GM18507 (cell line): ENCODE data around the gene STK32A.

Experiments used
- DNase-seq: peaks from one replicate; pipeline ENCODE4 v3.0.0; 2011; ENCODE audit warnings: low read depth; ENCODE audit not compliant: insufficient read length; ENCODE audit errors: extremely low spot score
- FAIRE-seq: peaks from 2 replicates; lab custom pipeline; 2011; peaks lifted over from hg19 to GRCh38; lab: Jason Lieb, UNC

The STK32A gene

DNA sequence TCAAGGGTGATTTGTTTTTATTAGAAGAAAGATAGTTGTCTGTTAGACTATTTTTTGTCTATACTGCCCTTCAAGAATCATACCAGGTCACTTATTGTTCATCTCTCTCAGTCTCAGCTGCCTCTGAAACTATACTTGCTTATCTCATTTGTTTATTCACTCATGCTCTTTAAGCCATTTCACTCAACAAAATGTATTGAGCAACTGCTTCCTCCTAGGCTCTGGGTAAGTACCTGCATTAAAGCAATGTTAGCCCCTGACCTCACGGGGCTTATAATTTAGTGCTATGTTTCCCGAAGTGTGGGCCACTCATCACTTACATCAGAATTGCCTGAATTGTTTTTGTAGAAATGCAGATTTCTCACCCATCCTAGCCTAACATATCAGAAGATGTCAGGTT is 174.2 kb downstream of the STK32A start:
- DNase-seq (no peak), FAIRE-seq (no peak)

DNA sequence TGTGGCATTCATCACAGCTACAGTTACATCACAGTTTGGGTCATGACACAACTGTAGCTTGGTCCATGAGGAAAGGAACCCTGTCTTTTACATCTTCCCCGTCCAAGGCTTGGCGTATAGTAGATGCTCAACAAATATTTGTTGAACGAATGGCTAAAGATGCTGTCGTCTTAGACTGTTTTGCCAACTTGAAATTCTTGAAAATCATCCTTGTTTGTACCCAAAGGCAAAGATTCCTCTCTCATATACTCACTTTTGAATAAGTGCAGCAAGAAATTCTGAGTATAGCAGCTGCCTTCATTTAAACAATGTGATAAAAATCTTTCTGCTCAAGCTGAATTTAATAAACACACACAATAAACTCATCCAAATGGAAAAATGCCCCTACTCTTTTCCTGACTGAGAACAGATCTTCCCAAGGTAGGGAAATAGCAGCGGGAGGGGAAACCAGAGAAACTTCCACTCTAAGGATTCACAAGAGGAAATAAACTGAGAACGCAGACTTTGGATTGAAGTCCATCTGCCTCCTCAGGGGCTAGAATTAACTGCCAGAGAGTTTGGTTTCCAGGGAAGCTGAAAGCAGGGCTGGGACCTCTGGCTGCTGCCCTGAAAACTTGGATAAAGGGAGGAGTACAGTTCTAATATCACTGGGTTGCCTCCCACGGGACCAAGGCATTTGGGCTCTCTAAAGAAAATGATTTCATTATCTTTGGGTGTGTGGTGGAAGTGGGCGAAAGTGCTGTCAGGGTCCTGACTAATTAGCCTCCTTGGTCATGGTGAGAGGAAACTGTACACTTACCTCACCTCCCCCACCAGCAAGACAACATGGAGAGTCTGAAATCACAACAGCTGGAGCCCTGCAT is 175.9 kb downstream of the STK32A start:
- FAIRE-seq (no peak), DNase-seq (no peak)

DNA sequence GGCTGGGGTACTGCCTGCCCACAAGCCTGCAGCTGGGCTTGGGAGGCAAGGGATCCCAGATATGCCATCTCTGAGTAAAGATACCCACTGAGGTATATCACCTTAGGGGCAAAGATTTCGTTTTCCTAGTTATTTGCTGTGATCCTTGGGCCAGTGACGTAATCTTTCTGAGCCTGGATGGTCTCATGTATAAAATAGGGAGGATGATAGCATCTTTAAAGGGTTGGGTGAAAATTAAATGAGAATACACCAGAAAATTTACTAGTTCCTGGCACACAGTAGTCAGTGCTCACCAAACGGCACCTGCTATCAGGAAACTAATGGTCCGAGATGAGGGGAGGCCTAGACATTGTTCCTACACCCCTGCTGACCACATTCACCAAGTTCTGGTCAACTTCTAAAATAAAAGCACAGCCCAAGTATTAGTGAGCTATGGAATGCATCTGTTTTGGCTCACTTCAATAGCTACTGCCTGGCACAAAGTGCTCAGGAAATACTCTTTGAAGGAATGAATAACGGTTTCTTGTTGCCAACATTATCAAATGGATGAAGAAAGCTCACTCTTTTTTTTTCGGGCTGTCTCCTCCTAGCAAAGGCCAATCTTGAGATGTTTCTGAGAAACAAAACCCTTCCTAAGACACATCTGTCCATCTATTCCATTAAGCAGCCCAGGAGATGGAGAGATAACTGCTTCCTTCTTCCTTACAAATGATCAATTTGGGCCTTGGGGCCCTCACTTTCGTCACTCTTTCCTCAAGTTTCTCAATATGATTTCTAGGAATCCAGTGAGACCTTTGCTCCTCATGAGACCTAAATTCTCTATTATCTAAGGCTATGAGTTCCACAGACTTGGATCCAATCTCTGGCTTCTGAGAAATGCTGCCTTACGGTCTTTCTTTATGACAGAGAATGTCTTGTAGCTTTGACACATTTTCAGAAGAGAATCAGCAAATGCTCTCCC is 176.8 kb downstream of the STK32A start:
- DNase-seq: no peak
- no peak for FAIRE-seq

DNA sequence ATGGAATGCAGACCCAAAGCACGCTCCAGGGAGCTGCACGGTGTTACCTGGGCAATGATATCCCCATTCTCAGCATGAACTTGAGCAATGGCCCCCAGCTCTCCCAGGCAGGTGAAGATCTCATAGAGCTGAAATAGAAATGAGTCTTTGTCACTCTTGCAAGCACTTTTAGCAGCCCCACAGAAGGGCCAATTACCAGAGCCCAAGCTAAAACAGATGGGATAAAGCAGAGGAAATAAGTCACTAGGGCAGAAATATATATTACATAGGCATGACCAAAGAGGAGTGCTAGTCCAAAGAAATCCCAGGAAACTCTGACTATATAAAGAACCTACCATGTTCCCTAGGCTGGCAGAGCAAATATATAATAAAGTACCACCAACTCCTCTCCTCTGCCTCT is 177.7 kb downstream of the STK32A start:
- no peak for DNase-seq
- FAIRE-seq: no peak

DNA sequence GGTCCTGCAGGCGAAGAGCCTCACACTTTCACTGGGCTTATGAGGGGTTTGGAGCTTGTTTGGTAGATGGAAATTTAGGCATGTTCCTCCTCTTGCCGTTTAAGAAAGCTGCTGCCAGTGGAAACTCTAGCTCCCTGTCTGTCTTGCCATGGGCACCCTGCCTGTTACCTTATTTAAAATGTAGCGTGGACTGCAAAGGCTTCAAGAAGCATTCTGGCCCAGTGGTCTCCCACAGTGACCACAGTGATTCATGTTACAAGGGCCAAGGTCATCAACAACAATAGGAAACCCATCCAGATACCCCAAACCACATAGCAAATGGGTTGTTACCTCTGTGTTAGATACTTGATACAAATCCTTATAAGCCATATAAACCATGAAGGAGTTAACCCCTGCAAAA is 178.4 kb downstream of the STK32A start:
- DNase-seq: no peak
- no peak for FAIRE-seq

DNA sequence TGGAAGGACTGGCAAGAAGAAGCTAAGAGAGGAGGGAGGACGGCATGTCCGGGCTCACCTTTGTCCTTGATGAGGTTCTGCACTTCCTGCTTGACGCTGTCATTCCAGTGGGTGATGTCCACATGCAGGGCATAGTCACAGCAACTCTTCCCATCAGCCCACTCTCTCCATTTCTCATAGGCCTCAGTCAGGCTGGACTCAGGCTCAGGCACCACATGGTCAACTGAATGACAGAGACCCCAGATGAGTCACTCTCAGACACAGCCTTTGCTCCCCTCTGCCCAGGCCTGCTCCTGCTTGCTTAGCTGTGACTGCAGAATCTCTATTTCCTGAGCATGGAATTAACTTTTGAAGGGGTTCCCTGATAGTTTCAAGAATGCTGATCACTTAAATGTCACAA is 180.8 kb downstream of the STK32A start:
- DNase-seq: no peak
- no peak for FAIRE-seq

DNA sequence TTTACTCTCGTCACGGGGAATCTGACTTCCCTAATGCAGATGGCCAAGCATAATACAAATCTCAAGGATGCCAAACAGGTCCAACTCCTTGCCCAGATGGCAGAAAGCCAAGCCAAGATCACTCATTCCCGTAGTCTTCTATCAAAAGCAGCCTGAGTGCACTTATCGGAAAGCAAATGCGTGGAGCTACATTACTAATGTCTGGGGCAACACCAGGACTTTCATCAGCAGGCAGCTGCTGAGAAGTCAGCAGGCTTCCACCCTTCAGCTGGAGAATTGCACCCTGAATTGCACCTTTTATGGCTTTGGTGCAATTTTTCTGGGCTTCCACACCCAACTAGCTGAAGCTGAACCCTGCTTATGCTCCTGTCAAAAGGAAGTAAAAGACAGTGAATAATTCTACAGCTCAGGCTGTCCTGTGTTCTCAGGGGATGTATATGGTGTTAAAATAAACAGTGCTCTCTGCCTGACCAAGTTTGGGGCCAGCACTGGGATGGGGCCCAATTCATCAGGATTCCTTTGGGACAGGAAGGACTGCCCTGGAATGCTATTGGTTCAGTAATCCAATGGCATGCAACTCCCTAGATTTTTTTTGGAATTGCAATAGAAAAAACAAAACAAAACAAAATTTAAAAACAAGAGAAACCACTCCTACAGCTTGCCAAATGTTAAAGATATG is 182.4 kb downstream of the STK32A start:
- no peak for FAIRE-seq

DNA sequence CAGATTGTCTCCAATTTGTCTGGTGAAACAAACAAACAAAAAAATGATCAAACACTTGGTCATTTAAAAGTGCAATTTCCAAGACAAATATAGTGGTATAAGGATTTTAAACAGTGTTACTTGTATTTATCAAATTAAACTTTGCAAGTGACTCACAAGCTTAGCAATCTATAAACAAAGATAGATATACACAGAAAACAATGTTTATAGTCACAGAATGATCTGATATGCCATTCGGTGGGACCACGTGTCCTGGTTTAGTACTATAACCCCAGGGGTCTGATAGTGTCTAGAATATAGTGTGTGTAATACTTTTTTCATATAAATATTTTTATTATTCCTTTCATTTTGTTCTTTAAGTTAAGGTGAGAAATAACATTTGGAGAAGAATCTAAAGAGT is 183.8 kb downstream of the STK32A start:
- FAIRE-seq (no peak), DNase-seq (no peak)

More for the DNA sequence above, 182.4 kb downstream of the STK32A start:
- no peak for DNase-seq

DNA sequence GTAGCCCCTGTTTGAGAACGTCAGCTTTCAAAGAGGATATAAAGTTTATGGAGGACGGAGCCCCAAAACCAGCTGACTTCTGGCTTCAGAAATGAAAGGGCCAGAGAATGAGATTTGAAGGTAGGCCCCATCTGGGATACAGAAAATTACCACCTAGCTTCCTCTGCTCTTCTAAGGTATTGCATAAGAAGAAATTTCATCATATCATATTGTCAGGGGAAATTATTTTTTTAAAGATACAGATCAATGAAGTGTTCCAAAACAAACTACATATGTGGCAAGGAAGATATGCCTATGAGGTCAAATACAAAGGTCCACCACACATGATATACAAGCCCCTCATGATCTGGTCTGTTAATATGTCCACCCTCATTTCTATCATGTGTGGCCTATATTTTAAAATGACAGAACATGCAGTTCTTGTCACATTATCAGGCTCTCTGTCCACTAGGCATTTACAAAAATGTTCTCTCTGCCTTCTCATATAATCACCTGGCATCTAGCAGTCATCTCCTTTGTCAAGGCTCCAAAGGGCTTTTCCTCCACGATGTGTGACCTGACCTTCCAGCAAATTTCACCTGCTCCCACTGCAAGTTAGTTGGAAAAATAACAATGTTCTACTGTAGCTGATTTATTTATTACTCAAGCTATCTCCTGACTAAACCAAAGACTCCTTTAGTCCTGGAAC is 192.0 kb downstream of the STK32A start:
- FAIRE-seq: no peak
- no peak for DNase-seq

DNA sequence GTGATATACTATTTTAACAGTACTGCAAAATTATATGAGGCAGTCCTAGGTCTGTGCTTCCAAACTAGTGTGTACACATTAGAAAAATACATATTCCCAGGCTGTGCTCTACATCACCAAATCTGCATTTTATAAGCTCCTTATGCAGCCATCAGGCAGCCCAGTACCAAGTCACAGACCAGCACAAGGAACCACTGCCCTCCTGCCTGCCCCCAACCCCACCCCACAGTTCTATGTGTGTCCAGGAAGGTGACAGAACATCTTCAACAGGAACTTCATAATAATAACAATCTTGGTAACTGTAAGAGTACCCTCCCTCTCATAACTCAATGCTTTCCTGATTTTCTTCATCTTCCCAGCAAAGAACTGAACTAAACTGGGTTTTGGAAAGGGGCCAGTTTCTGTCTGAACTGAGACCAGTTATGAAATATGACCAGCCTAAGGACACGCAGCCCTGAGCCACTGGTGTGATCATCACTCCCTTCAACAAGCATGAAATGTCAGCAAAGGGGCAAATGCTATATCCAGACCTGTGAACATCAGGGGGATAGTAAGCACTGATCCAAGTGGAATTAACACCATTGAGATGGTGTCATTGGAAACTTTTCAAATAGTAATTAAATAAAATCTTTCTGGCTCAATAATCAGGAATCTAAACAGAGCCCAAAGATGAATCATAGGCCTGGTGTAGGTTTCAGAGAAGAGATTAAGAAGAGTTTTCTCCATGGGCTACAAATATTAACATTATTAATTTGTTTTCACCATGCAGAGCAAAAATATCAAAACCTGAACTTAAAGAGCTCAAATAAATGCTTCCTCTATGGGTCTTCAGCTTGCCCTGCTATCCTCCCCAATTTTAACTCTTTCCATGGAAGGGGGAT is 192.9 kb downstream of the STK32A start:
- no peak for DNase-seq
- no peak for FAIRE-seq

DNA sequence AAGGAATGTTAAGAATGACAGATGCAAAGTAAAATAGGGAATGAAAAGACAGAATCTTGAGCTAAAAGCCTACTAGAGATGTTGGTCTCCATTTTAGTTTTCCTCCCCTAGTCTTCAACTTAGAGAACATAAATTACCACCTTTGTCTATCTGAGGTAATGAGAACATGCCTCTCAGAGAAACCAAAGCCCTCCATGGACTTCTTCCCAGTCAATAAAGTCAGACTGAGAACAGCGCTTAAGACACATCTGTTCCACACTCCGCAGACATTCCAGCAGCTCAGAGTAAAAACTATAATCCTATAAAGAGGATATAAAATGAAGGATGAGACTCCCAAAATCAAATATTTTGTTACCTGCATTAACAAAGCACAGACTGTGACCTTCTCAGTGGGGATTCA is 195.8 kb downstream of the STK32A start:
- FAIRE-seq: no peak
- DNase-seq: no peak

DNA sequence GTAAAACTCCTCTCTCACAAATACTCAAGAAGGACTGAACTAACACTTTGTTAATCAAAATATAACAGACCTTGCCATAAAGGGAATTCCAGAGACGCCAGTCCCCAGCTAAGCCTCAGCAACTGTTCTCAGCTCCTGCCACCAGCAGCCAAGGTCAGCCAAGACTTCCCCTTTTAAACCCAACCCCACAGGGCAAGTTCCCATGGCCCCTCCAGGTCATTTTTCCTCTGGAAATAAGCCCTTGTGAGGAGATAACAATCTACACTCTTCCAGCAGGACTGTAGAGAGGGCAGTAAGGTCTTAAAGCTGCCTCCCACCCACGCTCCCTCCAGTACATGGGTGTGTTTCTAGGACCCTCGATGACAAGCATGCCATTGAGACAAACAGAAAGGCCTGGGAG is 196.8 kb downstream of the STK32A start:
- no peak for DNase-seq
- no peak for FAIRE-seq

DNA sequence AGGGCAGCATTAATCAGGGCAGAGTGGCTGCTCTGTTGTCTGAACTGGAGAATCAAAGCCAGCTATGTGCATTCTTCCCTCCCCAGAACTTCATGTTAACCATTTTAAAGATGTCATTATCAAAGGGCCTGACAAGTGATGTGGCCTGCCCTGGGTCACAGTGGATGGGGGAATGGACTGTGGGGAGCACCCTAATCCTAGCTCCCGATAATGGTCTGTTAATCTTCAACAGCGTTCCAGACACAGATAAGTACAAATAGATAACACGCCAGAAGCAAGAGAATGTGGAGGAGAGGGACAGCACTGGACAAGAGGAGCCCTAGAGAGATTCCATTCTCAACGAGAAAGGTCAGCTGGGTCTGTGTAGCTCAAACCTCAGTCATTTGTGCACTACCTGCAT is 197.5 kb downstream of the STK32A start:
- FAIRE-seq (no peak), DNase-seq (no peak)

DNA sequence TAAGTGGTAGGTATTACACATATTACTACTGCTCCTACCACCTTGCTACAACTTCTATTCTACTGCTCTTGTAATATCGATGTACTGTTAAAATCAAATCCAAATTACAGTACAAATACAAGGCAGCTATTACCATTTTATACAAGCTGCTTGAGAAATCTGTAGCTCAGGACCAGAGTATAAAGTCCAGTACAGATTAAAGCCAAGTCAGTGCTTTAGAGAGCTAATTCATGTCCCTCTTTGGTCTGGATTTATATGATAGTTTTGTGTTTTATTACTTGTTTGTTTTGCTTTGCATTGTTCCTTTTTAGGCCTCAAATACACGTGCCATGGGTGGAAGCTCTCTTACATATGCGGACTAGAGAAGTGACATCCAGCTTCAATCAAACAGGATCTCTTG is 199.2 kb downstream of the STK32A start:
- FAIRE-seq (no peak), DNase-seq (no peak)

DNA sequence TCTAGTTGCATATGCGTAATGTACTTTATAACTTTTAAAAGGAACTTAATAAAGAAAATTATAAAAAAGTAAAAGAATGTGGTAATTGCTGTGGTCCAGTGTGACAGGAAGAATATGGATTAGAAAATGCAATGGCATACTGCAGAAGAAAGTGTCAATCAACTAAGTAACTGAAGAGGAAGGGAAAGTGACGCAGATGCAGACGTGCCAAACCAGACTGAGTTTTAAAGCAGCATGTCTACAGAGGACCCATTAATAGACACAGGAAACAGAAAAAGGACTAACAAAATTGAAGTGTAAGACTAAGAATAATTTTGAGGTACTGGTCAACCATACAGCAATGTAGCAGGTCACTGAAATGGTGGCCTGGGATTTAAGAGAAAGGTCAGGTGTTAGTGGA is 201.8 kb downstream of the STK32A start:
- FAIRE-seq: peak; percentile 41
- DNase-seq: no peak

DNA sequence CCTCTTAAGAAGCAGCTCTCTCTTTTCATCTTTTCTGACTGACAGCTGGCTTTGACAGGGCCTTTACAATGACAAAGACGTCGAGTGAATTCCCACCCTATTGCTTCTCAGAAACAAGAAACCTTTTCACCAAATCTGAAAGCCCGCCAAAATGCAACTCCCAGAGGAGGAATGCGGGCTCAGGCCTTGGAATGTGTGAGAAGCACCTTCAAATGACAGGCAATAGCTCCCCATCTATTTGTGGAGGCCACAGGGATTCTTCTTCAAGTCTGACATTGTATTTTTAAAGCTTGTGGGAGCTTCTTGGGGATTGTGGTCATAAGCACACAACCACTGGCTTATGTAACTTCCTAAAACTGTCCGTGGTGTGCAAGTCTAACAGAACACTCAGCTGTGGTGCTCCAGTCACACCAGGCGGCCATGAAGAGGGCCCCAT is 202.4 kb downstream of the STK32A start:
- DNase-seq (no peak), FAIRE-seq (no peak)
